Ascending aorta (tissue), 2 donors: Measurements from ENCODE around the gene TTPAL. TPM values are rescaled to one million over a fixed set of nuclear protein-coding genes. Genes with fewer than 3 reads are reported as not detected.

ENCODE experiments used
- DNase-seq, 2 donors: peaks; one replicate each; pipeline ENCODE4 v3.0.0-alpha.2; 2019; ENCODE audit warnings: low spot score in 2 of 2
- H3K27ac ChIP-seq, 2 donors: fragments of 200-600 bp; sonication (generic); one replicate each; pipeline ENCODE4 v1.5.1; 2016 to 2017; ENCODE audit warnings: mild to moderate bottlenecking in 1 of 2
- H3K27me3 ChIP-seq: fragments of 200-600 bp; sonication (generic); one replicate; pipeline ENCODE4 v1.5.1; 2017
- H3K36me3 ChIP-seq, 2 donors: fragments of 200-600 bp; sonication (generic); one replicate each; pipeline ENCODE4 v1.5.1; 2016
- H3K4me1 ChIP-seq, 2 donors: fragments of 200-600 bp; sonication (generic); one replicate each; pipeline ENCODE4 v1.5.1; 2016 to 2017; ENCODE audit warnings: mild to moderate bottlenecking in 1 of 2
- H3K4me3 ChIP-seq, 2 donors: fragments of 200-600 bp; sonication (generic); one replicate each; pipeline ENCODE4 v1.5.1; 2016 to 2017; ENCODE audit warnings: mild to moderate bottlenecking in 1 of 2
- H3K9me3 ChIP-seq, 2 donors: fragments of 200-600 bp; sonication (generic); one replicate each; pipeline ENCODE4 v1.5.1; 2016
- CTCF ChIP-seq, 3 experiments: fragments of 200-600 bp in 2 of 3; fragments of 450-650 bp in 1 of 3; sonication (generic) in 2 of 3; IDR thresholded peaks; one replicate each; pipeline ENCODE4 v1.5.1; 2016 to 2019; ENCODE audit warnings: antibody characterized with exemption in 3 of 3, mild to moderate bottlenecking in 1 of 3, moderate library complexity in 1 of 3
- intact Hi-C: fragments of 100-400 bp; cut with DNase I; formaldehyde crosslinking; loops from one replicate; pipeline ENCODE4 v1.15.1; 2023
- total RNA-seq: library from RNA; depleted of rRNA; stranded (reverse); fragments of >200 nt; gene quantifications from one replicate; pipeline ENCODE4 v1.1.0, GENCODE V29; 2016

The TTPAL gene
- total RNA-seq, 1 donor from 2014 or later, result 44.9 TPM

- H3K4me3 ChIP-seq, result no peak overlapping the region
- H3K27me3 ChIP-seq, result no peaks in the 10 kb centered on the region
- peaks cover 5 to 6% of the 10 kb centered on the region in 2 donors for H3K4me1 ChIP-seq
- no peak for DNase-seq
- peak overlapping the region; percentile 94 to 97 for H3K27ac ChIP-seq
- H3K36me3 ChIP-seq, result peaks cover 9 to 24% of the 10 kb centered on the region in 2 donors
- TF ChIP-seq CTCF (IDR thresholded peaks at IDR 0.05), result no peak
- no peaks in the 10 kb centered on the region for H3K9me3 ChIP-seq
- intact Hi-C loops, result loop anchor here (5.0 to 10.0 kb wide), 3 partner anchors 260 to 388 kb away; partner anchors contain the start of gene OSER1
Measured at GRCh38 chr20:44477151-44477550, 1.5 kb downstream of the TTPAL start.

DNA sequence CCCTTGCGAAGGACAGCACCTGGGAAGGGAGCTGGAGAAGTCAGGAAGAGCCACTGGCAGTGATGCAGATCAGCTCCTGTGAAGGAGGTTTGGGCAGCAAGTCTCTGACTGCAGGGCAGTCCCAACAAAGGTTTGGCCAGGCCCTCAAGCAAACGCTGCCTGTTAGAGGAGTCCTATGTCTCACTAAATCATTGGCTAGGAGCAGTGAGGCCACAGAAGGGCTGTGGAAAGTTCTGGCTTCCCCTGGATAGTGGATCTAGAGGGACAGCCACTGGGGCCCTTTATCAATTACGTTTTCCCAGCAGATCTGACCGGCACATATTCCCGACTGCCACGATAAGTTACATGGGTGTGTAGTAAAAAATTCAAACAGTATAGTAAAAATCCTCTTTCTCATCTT, 2.5 kb downstream of the TTPAL start:
- DNase-seq, result no peak
- TF ChIP-seq CTCF (IDR thresholded peaks at IDR 0.05), result no peak
- peaks cover 5 to 6% of the 10 kb centered on the region in 2 donors for H3K4me1 ChIP-seq
- H3K27me3 ChIP-seq, result no peaks in the 10 kb centered on the region
- peaks cover 13 to 30% of the 10 kb centered on the region in 2 donors for H3K36me3 ChIP-seq
- H3K9me3 ChIP-seq, result no peaks in the 10 kb centered on the region
- intact Hi-C loops, result loop anchor here (5.0 to 10.0 kb wide), 3 partner anchors 259 to 387 kb away; partner anchors contain the start of gene OSER1
- peak overlapping the region in 1 of 2 donors; percentile 29 for H3K27ac ChIP-seq
- no peak overlapping the region for H3K4me3 ChIP-seq

- intact Hi-C loops, result loop anchor here (5.0 to 10.0 kb wide), 3 partner anchors 258 to 385 kb away; partner anchors contain the start of gene OSER1
- H3K9me3 ChIP-seq, result no peaks in the 10 kb centered on the region
- DNase-seq, result no peak
- no peak overlapping the region for H3K27ac ChIP-seq
- peaks cover 23 to 39% of the 10 kb centered on the region in 2 donors for H3K36me3 ChIP-seq
- no peak for TF ChIP-seq CTCF (IDR thresholded peaks at IDR 0.05)
- H3K4me1 ChIP-seq, result peaks cover 5 to 6% of the 10 kb centered on the region in 2 donors
- no peaks in the 10 kb centered on the region for H3K27me3 ChIP-seq
- no peak overlapping the region for H3K4me3 ChIP-seq
Measured at GRCh38 chr20:44479643-44480042, 4.0 kb downstream of the TTPAL start.

GRCh38 chr20:44480097-44480496, 4.4 kb downstream of the TTPAL start:
- Histone ChIP-seq H3K9me3 (no peaks in the 10 kb centered on the region), H3K36me3 (peaks cover 23 to 43% of the 10 kb centered on the region in 2 donors), H3K4me3 (no peak overlapping the region), H3K27me3 (no peaks in the 10 kb centered on the region), H3K27ac (no peak overlapping the region), H3K4me1 (peaks cover 5 to 6% of the 10 kb centered on the region in 2 donors)
- no peak for TF ChIP-seq CTCF (IDR thresholded peaks at IDR 0.05)
- no peak for DNase-seq
- intact Hi-C loops, result no loop called here

DNA sequence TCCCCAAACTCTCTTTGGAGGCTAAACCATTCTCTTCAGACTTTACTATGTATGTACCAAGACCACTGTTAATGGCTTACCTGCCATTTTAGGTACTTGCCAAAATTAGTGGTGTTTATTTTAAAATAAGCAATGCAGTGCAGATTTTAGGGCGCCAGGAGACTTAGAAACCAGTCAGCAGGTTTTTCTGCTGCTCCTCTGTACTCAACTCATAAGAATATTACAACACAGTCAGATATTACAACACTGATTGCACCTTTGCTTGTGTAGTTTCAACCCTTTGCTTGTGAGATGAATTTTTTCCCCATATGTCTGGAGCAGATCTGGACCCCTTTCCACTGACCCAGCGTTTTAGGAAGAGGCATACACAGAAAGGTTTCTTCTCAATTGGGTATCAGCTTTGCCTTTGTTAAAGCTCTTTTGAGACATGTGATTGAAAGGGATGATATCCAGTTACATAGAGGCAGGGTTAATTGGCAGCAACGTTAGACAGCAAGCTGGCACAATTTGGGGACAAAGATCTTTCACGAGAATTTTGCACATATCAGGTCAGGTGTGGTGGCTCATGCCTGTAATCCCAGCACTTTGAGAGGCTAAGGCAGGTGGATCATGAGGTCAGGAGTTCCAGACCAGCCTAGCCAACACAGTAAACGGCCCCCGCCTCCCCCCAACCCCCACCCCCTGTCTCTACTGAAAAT, 6.2 kb downstream of the TTPAL start:
- TF ChIP-seq CTCF (IDR thresholded peaks at IDR 0.05), result no peak
- Histone ChIP-seq H3K4me1 (no peaks in the 10 kb centered on the region), H3K27me3 (no peaks in the 10 kb centered on the region), H3K36me3 (peaks cover 23 to 61% of the 10 kb centered on the region in 2 donors), H3K4me3 (no peak overlapping the region), H3K9me3 (no peaks in the 10 kb centered on the region), H3K27ac (no peak overlapping the region)
- DNase-seq, result no peak
- intact Hi-C loops, result no loop called here
